Testis (tissue), 2 donors: Measurements from ENCODE around the gene SHANK2.

ENCODE experiments used
- POLR2A ChIP-seq: fragments of 450-650 bp; IDR thresholded peaks from one replicate; pipeline ENCODE4 v1.6.1; 2017; ENCODE audit warnings: antibody characterized with exemption, mild to moderate bottlenecking, moderate library complexity
- TF ChIP-seq, protein P1 (sequence below), 3 experiments: fragments of 450-650 bp in 2 of 3; fragments of 200-600 bp in 1 of 3; sonication (generic) in 1 of 3; IDR thresholded peaks; one replicate each; pipeline ENCODE4 v1.5.1; 2016 to 2019; ENCODE audit warnings: antibody characterized with exemption in 3 of 3, mild to moderate bottlenecking in 2 of 3, moderate library complexity in 1 of 3

DNA sequence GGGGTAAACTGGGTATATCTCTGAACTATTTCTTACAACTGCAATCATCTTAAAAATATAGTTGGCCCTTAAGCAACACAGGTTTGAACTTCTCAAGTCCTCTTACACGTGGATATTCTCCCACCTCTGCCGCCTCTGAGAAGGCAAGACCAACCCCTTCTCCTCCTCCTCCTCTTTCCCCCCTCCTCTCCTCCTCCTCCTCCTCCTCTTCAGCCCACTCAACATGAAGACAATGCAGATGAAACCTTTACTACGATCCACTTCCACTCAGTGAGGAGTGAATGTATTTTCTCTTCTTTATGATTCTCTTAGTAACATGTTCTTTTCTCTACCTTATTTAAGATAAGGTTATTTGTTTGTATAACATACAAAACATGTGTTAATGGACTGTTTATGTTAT lies 20.0 kb downstream of the SHANK2 start:
- TF ChIP-seq, protein P1, sequence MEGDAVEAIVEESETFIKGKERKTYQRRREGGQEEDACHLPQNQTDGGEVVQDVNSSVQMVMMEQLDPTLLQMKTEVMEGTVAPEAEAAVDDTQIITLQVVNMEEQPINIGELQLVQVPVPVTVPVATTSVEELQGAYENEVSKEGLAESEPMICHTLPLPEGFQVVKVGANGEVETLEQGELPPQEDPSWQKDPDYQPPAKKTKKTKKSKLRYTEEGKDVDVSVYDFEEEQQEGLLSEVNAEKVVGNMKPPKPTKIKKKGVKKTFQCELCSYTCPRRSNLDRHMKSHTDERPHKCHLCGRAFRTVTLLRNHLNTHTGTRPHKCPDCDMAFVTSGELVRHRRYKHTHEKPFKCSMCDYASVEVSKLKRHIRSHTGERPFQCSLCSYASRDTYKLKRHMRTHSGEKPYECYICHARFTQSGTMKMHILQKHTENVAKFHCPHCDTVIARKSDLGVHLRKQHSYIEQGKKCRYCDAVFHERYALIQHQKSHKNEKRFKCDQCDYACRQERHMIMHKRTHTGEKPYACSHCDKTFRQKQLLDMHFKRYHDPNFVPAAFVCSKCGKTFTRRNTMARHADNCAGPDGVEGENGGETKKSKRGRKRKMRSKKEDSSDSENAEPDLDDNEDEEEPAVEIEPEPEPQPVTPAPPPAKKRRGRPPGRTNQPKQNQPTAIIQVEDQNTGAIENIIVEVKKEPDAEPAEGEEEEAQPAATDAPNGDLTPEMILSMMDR (IDR thresholded peaks at IDR 0.05): no peak
- no peak for TF ChIP-seq POLR2A
